NCI-H2227 treated with DMSO at 0.1 percent for 48 hours (cell line): ENCODE data around the gene CNTNAP4.

ENCODE experiments used
- DNase-seq: peaks from one replicate; lab custom pipeline; 2025; lab: John Stamatoyannopoulos, UW

Gene CNTNAP4

DNA sequence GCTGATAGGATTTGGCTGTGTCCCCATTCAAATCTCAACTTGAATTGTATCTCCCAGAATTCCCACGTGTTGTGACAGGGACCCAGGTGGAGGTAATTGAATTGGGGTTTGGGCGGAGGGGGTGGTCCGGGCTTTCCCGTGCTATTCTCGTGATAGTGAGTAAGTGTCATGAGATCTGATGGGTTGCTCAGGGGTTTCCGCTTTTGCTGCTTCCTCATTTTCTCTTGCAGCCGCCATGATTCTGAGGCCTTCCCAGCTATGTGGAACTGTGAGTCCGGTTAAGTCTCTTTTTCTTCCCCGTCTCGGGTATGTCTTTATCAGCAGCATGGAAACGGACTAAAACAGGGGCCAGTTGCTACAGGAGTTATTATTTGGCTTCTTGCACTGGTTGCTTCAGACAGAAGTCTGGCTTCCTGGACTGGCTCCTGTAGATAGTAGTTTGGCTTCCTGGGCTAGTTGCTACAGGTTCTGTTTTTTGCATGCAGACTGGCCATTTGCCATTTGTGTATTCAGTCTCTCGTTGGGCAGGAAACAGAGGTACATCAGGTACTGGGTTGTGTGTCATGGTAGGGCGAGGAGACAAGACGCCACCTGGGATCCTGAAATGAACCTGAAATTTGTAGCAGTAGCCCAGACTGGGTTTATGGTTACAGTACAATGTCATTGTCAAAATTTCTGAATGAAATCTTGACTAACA is 32.6 kb downstream of the CNTNAP4 start:
- DNase-seq = no peak

DNA sequence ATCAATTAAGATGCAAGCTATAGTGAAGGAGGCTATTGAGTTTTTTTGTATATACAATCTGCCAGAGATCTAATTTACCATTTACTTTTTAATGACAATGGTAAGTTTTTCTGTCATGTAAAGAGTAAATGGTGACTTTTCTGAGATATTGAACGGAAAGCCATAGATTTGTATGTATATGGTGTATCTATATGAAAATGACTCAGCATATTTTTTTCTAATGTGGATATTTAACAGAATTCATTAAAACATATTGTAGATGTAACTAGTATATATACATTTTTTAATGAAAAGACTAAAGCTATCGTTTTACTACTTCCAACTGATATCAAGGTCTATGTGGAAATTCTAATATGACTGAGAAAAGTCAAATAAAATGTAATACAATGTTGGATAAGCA is 34.1 kb downstream of the CNTNAP4 start:
- no peak for DNase-seq

DNA sequence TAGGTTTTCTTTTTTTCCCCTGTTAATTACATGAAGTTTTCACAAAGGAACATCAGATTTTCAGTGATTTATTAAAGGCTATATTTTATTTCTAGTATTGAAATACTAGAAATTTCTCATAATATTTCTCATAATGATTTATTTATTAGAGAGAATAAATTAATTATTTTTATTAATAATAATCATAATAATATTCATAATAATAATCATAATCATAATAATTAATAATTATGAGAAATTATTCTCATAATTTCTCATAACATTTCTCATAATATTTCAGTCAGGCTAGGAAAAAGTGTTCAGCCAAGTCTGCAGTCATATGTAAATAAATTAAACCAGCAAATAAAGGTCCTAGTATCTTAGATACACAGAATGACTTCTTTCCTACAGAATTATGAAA is 41.4 kb downstream of the CNTNAP4 start:
- no peak for DNase-seq

DNA sequence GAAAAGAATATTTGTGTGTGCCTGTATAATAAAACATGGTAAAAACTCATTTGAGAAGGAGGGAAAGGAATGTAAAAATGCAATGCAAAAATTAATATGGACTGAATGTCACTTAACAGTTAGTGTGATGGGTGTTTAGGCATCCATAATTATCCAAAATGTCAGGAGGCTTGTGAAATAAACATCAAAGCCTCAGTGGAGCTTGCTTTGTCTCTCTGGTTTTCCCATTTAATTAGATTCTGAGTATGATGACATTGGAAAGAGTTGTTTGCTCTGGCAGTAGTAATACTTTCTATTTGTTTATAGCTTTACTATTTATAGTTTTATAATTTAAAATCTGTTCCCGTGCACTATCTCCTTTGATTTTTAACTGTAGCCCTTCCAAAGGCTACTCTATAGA is 51.9 kb downstream of the CNTNAP4 start:
- DNase-seq = no peak

DNA sequence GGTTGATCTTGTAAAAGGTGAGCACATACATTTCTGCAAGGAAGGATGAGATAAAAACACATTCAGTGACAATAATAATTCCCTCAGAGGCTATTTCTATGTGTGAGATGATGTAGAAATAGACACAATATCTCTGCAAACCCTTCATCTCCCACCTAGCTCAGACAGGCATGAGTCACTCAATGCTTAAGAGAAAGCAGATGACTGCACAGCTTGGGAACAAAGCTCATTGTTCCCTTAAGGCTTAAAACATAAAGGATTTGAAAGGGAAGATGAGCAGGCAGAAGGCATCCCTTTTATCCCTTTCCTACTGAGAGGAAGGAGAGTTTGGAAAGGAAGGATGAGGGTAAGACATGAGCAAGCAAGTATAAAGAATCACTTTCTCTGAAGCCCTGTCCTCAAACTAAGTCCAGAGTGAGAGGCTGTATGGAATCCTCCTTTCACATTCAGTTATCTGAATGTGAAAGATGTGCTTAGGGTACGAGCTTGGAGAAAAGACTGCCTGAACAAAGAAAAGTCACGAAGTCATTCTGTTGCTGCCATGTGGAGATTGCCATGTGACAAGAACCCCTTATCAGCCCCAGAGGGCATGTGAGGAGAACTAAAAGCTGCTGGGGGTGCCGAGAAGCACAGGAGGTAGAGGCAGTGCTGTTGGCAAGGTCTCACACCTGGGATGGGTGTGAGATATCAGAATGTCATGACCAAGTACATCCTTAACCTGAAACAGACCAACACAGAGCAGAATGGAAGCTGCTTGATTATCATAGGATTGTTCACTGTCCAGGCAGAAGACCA is 58.2 kb downstream of the CNTNAP4 start:
- no peak for DNase-seq

DNA sequence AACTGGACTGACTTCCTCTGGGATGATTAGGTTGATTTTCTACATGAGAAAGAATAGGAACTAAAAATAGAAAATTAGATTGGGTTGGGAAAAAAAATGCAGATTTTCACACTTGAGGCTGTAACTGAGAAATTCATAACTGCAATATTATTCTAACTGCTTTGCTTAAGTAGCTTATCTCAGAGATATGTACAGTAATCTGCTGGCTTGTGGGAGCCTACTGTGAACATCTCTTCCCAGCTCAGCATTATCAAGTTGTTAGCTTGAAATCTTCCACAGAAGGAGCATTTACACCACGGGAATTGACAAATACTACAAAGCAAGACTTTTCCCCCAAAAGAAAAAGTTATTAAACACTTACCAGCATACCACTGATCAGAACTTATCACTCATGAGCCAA is 58.9 kb downstream of the CNTNAP4 start:
- DNase-seq = no peak

DNA sequence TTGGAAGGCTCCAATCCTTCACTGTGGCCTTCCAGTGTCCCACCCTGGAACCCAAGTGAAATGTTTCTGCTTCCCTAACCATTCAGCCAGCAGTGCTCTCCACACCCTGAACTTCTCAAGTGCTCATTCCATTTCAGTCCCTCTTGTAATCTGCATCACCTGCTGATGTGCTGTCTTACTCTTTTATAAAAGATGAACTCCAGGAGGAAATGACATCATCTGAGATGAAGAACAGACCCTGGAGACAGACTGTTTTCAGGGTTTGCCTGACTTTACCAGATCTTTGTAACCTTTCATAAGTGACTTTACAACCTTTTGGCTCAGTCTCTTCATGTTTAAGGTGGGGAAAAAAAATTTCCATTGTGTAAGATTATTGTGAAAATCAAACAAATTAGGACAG is 61.3 kb downstream of the CNTNAP4 start:
- no peak for DNase-seq

DNA sequence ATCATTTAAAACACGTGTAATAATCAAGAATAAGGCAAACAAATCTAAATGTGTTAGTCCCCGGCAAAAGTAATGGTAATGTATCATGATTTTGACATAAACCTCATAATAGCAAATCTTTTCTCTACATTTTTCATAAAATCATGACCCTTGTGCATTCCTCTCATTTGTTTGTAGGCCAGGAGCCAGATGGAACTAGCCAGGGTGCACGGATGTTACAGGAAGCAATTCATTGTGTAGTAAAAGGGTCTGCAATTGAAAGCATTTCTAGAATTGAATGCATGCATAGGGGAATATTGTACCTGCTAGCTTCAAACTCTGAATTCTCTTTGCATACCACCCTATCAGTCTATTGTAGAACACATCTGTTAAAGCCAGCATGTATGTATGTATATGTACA is 66.6 kb downstream of the CNTNAP4 start:
- DNase-seq = no peak

DNA sequence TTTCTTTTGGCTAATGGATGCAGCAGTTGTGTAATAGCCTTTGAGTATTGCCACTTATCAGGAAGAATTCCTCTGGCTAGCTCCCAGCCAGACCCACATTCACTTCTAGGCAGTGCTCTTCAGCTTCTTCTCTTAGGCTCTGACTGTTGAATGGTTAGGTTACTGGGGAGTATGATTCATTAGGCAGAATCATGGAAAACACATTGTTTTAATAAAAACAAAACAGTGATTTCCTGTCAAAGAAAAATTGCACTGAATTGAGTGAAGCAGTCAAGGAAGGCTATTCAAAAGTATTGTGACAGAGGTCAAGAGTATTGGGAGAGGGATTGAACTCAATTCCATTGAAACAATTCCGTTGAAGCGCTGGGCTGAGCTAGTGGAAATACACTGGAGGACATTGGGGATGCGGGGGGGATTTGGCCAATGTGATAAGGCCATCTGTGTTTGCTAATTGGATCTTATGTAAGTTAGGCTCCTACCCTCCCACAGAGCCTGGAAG is 68.0 kb downstream of the CNTNAP4 start:
- no peak for DNase-seq

DNA sequence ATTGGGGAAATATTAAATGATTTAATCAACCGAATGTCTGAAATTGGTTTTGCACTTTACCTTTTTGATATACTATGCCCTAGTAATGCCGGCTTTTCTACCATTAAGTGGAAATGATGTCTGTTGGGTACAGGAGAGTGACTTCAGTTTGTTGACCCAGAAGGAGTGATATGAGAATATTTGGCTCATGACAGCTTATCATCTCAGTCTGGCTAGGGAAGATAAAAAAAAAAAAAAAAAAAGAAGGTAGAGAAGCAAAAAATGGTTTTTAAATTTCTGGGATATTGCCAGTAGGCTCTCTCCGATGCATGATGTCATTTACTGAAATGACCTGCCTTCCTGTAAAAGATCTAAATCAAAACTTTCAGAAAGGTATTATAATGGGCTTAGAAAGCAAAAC is 69.0 kb downstream of the CNTNAP4 start:
- DNase-seq = no peak

DNA sequence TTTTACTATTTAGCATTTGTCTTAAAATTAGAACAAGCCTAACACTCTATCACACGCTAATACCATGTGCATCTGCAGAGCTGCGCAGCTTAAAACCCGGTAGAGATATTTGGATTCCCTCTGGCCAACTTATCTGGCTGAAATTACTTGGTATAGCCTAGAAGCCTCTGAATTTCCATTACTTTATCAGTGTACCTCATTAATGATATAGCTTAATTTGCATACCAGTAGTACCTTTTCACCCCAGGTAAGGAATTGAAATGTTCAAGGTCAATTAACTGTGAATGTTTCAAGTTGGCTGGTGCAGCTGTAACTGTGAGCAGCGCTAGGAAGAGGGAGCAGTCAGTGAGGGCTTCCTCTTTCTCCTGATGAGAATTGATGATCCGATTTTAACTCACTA is 74.2 kb downstream of the CNTNAP4 start:
- DNase-seq = no peak

DNA sequence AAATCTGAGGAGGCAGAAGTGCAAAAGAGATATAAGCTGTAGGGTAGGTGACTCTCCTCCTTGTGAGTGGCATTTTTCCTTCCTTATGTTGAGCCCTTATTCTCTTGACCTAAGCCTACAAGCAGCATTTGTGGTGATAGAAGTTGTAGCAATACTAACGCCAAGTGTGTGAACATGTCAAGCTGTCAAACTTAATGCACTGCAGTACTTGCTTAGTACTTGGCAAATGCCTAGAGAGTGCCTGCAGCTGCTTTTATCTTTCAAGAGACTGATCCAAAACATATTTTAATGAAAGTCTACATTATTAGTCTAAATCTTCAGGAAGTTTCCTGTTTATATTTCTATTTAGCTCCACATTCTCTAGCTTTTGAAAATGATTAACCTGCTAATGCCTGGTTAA is 83.2 kb downstream of the CNTNAP4 start:
- DNase-seq = no peak

DNA sequence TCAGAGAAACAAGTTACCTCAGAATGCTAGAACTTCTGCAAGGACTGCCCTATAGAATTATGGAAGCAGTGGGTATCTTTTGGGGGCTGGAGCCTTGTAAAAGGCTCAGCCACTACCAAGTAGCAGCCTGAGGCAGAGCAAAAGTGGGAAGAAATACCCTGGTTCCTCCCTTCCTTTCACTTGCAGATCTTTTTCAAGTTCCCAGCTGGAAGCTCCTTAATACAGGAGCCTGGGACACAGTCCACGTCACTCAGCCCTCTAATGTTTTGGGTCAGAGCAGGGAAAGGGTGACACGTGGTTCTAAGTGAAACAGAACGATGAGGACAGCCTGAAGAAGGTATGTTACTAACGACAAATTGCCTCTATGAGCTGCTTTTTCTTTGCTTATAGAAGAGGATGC is 93.1 kb downstream of the CNTNAP4 start:
- no peak for DNase-seq

DNA sequence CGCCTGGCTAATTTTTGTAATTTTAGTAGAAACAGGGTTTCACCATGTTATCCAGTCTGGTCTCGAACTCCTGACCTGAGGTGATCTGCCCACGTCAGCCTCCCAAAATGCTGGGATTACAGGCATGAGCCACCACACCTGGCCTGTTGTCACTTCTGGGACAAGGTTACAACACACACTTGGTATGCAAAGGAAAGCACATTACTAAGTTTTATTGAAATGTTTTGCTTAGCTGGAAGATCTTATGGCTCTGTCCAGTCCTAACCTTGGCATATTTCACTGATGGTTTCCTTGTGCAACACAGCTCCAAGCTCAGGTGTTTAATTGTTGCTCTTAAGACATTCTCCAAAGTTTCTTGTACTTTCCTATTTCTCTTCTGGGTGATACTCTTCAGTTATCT is 94.2 kb downstream of the CNTNAP4 start:
- no peak for DNase-seq

DNA sequence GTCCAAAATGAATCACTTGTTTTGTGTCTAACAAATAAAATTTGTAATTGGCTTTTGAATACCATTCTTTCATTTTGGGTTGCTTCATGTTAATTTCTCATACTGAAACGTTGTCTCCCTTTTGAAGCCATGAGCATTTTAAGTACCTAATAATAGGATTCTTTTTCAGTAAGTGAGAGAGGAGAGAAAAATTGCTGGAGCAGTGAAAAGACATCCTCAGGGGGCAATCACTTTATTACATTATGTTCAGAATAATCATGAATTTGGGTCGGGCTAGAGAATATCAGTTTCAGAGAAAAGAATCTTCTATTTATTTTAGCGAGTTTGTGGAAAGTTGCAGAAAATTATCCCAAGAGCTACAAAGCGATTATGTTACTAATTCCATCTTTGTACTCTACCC is 96.8 kb downstream of the CNTNAP4 start:
- no peak for DNase-seq

DNA sequence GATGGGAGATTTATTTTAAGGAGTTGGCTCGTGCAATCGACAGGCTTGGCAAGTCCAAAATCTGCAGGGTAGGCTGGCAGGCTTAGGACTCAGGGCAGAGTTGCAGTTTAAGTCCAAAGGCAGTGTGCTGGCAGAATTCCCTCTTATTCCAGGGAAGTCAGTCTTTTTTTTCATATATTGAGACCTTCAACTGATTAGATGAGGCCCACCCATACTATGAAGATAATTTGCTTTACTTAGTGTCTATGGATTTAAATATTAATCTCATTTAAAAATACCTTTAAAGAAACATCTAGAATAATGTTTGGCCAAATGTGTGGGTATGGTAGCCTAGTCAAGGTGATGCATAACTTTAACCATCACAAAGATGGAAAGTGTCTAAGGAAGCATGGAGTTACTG is 99.8 kb downstream of the CNTNAP4 start:
- DNase-seq = no peak

DNA sequence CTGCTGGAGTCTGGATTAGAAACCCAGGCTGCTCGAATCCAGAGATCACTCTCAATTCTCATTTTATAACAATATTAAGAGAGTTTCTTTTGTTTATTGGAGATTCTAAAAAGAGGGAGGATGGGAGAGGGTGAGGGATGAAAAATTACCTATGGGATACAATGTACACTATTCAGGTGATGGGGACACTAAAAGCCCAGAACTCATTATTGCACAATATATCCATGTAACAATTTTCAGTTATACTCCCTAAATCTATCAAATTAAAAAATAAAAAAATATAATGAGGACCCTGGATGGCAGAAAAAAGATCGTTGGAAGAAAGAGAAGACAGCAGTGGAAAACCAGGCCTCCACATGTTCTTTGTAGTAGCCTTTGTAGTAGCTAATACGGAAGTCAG is 100.8 kb downstream of the CNTNAP4 start:
- no peak for DNase-seq

DNA sequence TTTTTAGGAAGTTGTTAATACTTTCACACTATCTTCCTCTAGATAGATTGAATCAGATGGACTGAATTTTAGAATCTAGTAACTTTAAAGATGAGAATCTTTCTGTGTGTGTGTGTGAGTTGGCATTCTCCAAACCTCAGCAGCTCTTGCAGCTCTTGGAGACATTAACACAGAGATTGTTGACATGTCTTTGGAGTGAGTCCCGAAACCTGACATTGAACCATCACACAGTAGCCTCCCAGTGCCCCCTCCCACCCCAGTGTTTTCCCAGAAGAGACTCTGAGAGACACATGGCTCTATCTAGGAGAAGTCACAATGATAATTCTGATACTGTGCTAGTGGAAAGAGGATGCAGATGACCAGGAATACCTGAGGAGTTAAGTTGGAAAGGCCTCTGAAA is 103.9 kb downstream of the CNTNAP4 start:
- DNase-seq = no peak

DNA sequence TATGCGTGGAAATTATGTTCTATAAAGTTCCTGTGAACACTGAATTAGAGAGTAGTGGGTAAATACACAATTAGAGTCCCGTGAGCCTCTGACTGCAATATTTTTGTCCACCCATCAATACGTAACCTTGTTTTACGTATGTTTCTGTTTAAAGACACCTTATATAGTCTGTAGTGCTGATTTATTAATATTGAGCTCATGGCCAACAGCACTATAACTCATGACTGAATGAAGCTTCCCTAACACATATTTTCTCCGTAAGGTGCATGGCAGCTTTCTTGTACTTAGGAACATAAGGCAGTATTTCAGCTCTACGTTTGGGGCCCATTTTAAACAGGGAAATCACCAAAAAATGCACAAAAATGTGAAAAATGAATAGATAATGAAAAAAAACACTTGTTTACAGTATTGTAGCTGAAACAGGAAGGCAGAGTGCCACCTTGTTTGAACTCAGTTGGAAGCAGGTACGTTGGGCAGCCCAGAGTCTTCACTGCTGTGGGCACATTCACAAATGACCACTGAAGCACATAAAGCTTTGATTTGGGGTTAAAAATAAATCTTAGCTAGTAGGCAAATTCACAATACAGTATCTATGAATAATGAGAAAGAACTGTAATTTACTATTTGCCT is 108.5 kb downstream of the CNTNAP4 start:
- DNase-seq = no peak

DNA sequence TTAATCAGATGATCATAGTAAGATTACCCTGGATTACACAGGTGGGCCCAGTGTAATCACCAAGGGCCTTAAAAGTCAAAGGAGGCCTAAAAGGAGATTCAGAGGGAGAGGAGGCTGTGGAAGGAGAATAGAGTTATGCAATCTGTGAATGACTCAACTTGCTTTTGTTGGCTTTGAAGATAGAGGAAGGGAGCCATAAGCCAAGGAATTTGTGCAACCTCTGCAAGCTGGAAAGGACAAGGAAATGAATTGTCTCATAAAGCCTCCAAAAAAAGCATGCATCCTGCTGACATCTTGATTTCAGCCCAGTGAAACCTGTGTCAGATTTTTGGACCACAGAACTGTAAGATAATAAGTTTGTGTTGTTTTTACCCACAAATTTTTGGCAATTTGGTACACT is 109.6 kb downstream of the CNTNAP4 start:
- DNase-seq = no peak

DNA sequence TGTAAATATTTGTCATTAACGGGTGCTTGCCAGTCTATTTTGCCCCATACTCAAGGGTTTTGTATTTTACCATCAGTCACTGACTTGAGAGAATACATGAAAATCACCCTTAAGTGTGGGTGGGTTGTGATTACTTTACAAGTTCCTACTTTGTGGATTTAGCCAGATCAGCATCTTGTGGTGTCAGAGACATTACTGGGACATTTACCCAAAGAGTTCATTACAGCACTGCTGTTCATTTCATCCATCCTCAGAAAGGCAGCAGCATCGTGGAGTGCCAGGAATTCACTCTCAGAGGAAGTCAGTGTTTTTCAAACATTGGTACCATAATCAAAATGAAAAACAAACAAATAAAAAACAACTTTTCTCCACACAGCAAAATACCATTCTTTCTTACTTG is 110.8 kb downstream of the CNTNAP4 start:
- DNase-seq = no peak

DNA sequence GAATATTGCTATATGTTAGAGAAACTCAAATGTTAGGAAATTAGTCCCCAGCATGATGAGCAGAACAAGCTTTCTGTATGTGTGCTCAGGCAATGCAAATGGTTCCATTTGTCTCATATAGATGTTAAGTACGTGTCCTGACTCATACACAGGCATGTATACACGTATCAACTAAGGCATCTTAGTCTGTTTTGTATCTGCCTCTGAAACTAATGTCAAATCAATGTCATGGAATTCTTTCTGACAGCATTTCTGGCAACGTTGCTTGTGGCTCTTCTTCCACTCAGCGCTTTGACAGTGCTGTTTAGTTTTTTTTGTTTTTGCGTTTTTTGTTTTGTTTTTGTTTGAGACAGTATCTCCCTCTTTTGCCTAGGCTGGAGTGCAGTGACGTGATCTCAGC is 111.9 kb downstream of the CNTNAP4 start:
- no peak for DNase-seq

DNA sequence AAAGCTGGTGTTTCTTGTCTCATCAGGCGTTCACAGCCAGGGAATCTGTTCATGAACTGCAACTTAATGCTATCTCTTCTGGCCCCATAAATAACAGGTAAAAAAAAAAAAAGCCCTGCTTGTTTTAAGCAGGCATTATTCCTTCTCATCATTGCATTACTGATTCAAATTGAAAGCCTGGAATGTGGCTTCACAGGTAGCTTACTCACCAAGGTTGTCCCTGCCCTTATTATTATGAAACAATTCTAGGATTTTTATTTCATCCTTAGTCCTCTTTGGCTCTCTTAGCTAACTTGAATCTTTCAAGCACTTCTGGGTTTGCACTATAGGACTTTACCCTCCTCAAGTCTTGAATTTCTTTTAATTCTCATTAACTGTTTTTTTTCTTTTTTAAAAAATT is 113.3 kb downstream of the CNTNAP4 start:
- DNase-seq = no peak
